ENCODE data around the gene THOC5. TPM values are rescaled to one million over a fixed set of nuclear protein-coding genes. Genes with fewer than 3 reads are reported as not detected.
"Not testable (repeated sequence)": the region's sequence is repeated elsewhere in the genome, so short reads cannot be mapped to it uniquely, and the experiment has no call there.

Gene THOC5
- total RNA-seq, 1 donor from 2014 or later: 34.4 TPM

- no peaks in the 10 kb centered on the region for H3K4me1 ChIP-seq
- H3K27me3 ChIP-seq (ENCODE audit: low read depth): no peaks in the 10 kb centered on the region
- ATAC-seq (no peak), DNase-seq (no peak)
- no peak overlapping the region for H3K4me3 ChIP-seq
- intact Hi-C loops (cut with DNase I): no loop called here
- peaks cover 8% of the 10 kb centered on the region for H3K36me3 ChIP-seq
- no peak for TF ChIP-seq CTCF (IDR thresholded peaks at IDR 0.05)
- no peak overlapping the region for H3K27ac ChIP-seq
- H3K9me3 ChIP-seq: no peaks in the 10 kb centered on the region
These were observed 53.7 kb downstream of the THOC5 start for GRCh38 chr22:29499852-29500251.

- DNase-seq: no peak
- no peak overlapping the region for H3K4me3 ChIP-seq
- intact Hi-C loops (cut with DNase I): no loop called here
- H3K36me3 ChIP-seq: no peaks in the 10 kb centered on the region
- no peaks in the 10 kb centered on the region for H3K9me3 ChIP-seq
- H3K27me3 ChIP-seq (ENCODE audit: low read depth): no peaks in the 10 kb centered on the region
- no peaks in the 10 kb centered on the region for H3K4me1 ChIP-seq
- no peak for TF ChIP-seq CTCF (IDR thresholded peaks at IDR 0.05)
- ATAC-seq: no peak
- H3K27ac ChIP-seq: no peak overlapping the region
These were observed 59.9 kb downstream of the THOC5 start for GRCh38 chr22:29493636-29494035.

- intact Hi-C loops (cut with DNase I): no loop called here
- no peak for TF ChIP-seq CTCF (IDR thresholded peaks at IDR 0.05)
- Histone ChIP-seq H3K4me3 (no peak overlapping the region), H3K36me3 (no peaks in the 10 kb centered on the region), H3K4me1 (no peaks in the 10 kb centered on the region), H3K9me3 (no peaks in the 10 kb centered on the region), H3K27ac (no peak overlapping the region), H3K27me3 (ENCODE audit: low read depth) (no peaks in the 10 kb centered on the region)
- ATAC-seq (no peak), DNase-seq (no peak)
These were observed 62.5 kb downstream of the THOC5 start for GRCh38 chr22:29491012-29491411.

- ATAC-seq; H3K9me3 ChIP-seq; intact Hi-C loops (cut with DNase I); DNase-seq; H3K27me3 ChIP-seq (ENCODE audit: low read depth); H3K36me3 ChIP-seq; H3K4me3 ChIP-seq; H3K4me1 ChIP-seq; H3K27ac ChIP-seq: not testable (repeated sequence)
These were observed 64.3 kb downstream of the THOC5 start for GRCh38 chr22:29489127-29489780.

GRCh38 chr22:29487426-29487986 lies 66.1 kb downstream of the THOC5 start:
- Histone ChIP-seq H3K27ac (no peak overlapping the region), H3K9me3 (no peaks in the 10 kb centered on the region), H3K27me3 (ENCODE audit: low read depth) (peaks cover 9% of the 10 kb centered on the region), H3K4me3 (no peak overlapping the region), H3K4me1 (no peaks in the 10 kb centered on the region), H3K36me3 (no peaks in the 10 kb centered on the region)
- no peak for TF ChIP-seq CTCF (IDR thresholded peaks at IDR 0.05)
- intact Hi-C loops (cut with DNase I): no loop called here
- ATAC-seq (no peak), DNase-seq (no peak)

GRCh38 chr22:29485448-29485847 lies 68.1 kb downstream of the THOC5 start:
- intact Hi-C loops (cut with DNase I): no loop called here
- DNase-seq (no peak), ATAC-seq (no peak)
- no peaks in the 10 kb centered on the region for H3K36me3 ChIP-seq
- H3K4me1 ChIP-seq: peaks cover 6% of the 10 kb centered on the region
- no peak overlapping the region for H3K27ac ChIP-seq
- H3K4me3 ChIP-seq: no peak overlapping the region
- no peaks in the 10 kb centered on the region for H3K9me3 ChIP-seq
- no peak for TF ChIP-seq CTCF (IDR thresholded peaks at IDR 0.05)
- H3K27me3 ChIP-seq (ENCODE audit: low read depth): peaks cover 29% of the 10 kb centered on the region
